ENCODE measurements around the gene DNAL1.

DNA sequence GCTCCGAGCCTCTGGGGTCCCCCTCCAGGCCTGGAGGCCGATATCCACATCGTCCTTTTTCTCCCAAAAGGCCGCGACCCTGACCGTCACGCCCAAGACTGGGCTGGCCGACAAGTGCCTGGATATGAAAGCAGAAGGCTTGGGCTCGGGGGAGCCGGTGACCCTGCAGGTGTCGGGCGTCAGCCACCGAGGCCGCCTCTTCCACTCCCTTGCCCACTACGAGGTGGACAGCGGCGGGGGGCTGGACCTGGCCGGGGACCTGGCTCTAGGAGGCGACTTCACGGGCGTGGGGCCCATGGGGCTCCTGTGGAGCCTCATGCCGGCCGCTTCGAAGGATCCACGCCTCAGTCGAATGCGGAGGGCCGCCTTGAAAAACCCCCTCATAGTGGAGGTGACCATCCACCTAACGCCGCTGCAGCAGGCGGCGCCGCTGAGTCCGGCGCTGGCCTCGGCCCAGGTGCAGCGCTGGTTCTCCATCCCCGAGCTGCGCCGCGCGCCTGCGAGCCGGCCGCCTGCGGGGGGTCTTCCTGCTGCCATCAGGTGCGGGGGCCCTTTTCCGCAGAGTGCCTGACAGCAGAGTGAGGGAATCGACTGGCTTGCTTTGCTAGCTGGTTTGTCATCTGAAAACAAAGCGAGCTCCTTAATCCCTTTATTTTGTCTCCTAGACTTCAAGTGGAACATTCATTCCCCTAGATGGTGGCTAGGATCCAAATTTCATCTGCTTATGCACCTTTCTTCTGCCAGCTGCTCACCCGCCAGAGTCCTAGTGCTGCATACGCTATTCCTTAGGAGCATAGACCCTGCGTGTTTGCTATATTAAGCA lies 10.6 kb upstream of the DNAL1 start:
- TF ChIP-seq CTCF (conservative IDR thresholded peaks at IDR 0.05) (no peak), EZH2 (IDR thresholded peaks at IDR 0.05; ENCODE audit: low read depth) (no peak)

All from PC-9 (cell line).